Spleen (tissue), 11 donors: ENCODE data around the gene PYROXD2. TPM values are rescaled to one million over a fixed set of nuclear protein-coding genes. Genes with fewer than 3 reads are reported as not detected.
A peak's percentile ranks its signal among the peaks of the same experiment; 100 is the strongest.
"Not testable (repeated sequence)": the region's sequence is repeated elsewhere in the genome, so short reads cannot be mapped to it uniquely, and the experiment has no call there.

Experiments used
- DNase-seq: peaks from one replicate; pipeline ENCODE4 v3.0.0-alpha.2; 2020
- H3K27ac ChIP-seq, 8 donors: fragments of 200-600 bp; sonication (generic) in 7 of 8; 1 replicate in 4 of 8; 2 replicates in 4 of 8; pipeline versions ENCODE4 v1.5.0 to v1.8.0; 2016 to 2021; ENCODE audit warnings: inconsistent platforms in 4 of 8, mild to moderate bottlenecking in 4 of 8, moderate library complexity in 1 of 8
- H3K27me3 ChIP-seq, 7 donors: fragments of 200-600 bp; sonication (generic) in 6 of 7; replicated peaks in 1 of 7; 1 replicate in 4 of 7; 2 replicates in 3 of 7; pipeline versions ENCODE4 v1.5.0 to v1.8.0; 2016 to 2021; ENCODE audit warnings: inconsistent platforms in 3 of 7, mild to moderate bottlenecking in 1 of 7
- H3K36me3 ChIP-seq, 6 donors: fragments of 200-600 bp; sonication (generic) in 5 of 6; 1 replicate in 4 of 6; 2 replicates in 2 of 6; pipeline versions ENCODE4 v1.5.0 to v1.8.0; 2016 to 2021; ENCODE audit warnings: inconsistent platforms in 2 of 6
- H3K4me1 ChIP-seq, 6 donors: fragments of 200-600 bp; sonication (generic) in 5 of 6; 1 replicate in 3 of 6; 2 replicates in 3 of 6; pipeline versions ENCODE4 v1.5.0 to v1.8.0; 2016 to 2021; ENCODE audit warnings: inconsistent platforms in 3 of 6
- H3K4me3 ChIP-seq, 8 donors: fragments of 200-600 bp; sonication (generic) in 7 of 8; 1 replicate in 4 of 8; 2 replicates in 4 of 8; pipeline versions ENCODE4 v1.5.0 to v1.8.0; 2016 to 2021; ENCODE audit warnings: inconsistent platforms in 4 of 8, mild to moderate bottlenecking in 4 of 8, moderate library complexity in 2 of 8
- H3K9me3 ChIP-seq, 8 donors: fragments of 200-600 bp; sonication (generic) in 7 of 8; 1 replicate in 4 of 8; 2 replicates in 4 of 8; pipeline versions ENCODE4 v1.5.0 to v1.8.0; 2016 to 2021; ENCODE audit warnings: inconsistent platforms in 4 of 8
- POLR2A ChIP-seq, 3 donors: fragments of 450-650 bp; IDR thresholded peaks; one replicate each; pipeline ENCODE4 v1.5.1; 2017; ENCODE audit warnings: antibody characterized with exemption in 3 of 3, mild to moderate bottlenecking in 1 of 3
- POLR2AphosphoS5 ChIP-seq, 3 donors: sonication (generic); formaldehyde crosslinking; IDR thresholded peaks; one replicate each; pipeline ENCODE4 v1.5.1; 2017; ENCODE audit warnings: antibody characterized with exemption in 3 of 3
- WGBS, 5 donors: extraction: QIAGEN DNeasy Blood & Tissue Kit in 3 of 5; methylation state at CpG; one replicate each; pipeline versions ENCODE4 v1.1.5 to v1.1.7; 2013 to 2018; 5-methylcytosine and 5-hydroxymethylcytosine counted together
- intact Hi-C: fragments of 100-400 bp; cut with DNase I; formaldehyde crosslinking; loops from one replicate; pipeline ENCODE4 v1.15.0; 2023; ENCODE audit warnings: low total_unique reads
- polyA plus RNA-seq, 3 donors: library from polyadenylated mRNA; stranded (reverse); fragments of 200-250 nt; gene quantifications; one replicate each; pipeline ENCODE4 v1.2.1, GENCODE V29; 2013
- total RNA-seq, 7 donors: library from RNA; depleted of rRNA in 3 of 7; stranded (reverse); fragments of >200 nt in 3 of 7; fragmentation: NEBNext Ultra II Directional in 4 of 7; extraction: Animal tissue kit (Norgen Biotek cat#: 25700) in 4 of 7; gene quantifications; one replicate each; pipeline versions ENCODE4 v1.1.0 to v1.2.1, GENCODE V29; 2016 to 2021
- TF ChIP-seq, protein P1 (sequence below), 11 experiments: fragments of 200-600 bp in 7 of 11; fragments of 450-650 bp in 4 of 11; sonication (generic) in 4 of 11; IDR thresholded peaks in 8 of 11; conservative IDR thresholded peaks in 3 of 11; 1 replicate in 7 of 11; 2 replicates in 4 of 11; pipeline versions ENCODE4 v1.4.0 to v1.8.0; 2016 to 2021; ENCODE audit warnings: antibody characterized with exemption in 11 of 11, inconsistent platforms in 4 of 11, mild to moderate bottlenecking in 1 of 11
- donor health status: healthy with polysubstance abuse.
- donor health status: DM: no; HTN: no; CAD: no; lungs with moderate emphysema.
- donor health status: DM: no; HTN: no; CAD: no.
- donor health status: Bipolar disorder and iron deficiency.
- donor health status: healthy.
- donor health status: DM: no; HTN: no; CAD: no.
- donor health status: DM: yes; HTN: yes; CAD: no.

PYROXD2 gene
- total and polyA plus RNA-seq, 10 donors = 4.7 to 26.0 (median 11.6) TPM

DNA sequence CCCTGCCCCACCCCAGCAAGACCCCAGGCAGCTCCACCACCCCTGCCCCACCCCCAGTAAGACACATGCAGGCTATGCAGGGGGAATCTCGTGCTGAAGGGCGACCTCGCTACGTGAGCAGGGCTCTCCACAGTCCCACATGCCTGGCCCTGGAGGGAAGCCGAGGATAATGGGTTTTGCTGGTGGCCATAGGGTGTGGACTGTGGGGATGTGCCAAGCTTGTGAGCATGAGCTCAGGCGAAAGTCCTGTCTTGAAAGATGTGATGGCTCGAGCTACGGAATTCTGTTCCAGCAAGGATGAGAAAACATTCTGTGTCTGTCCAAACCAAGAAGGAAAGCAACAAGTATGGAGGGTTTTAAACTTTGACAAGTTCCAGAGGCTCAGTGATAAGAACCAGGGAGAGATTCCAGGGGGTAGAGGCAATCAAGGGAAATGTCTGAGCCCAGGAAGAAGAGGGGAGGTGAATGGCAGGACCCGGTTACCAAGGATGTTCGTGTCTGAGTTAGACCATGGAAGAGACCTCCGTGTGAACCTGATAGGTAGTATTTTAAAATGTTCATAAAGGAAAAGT is 63.1 kb downstream of the PYROXD2 start:
- Histone ChIP-seq H3K27ac (no peak overlapping the region), H3K9me3 (peaks cover 0 to 10% (median 9%) of the 10 kb centered on the region in 8 donors), H3K4me1 (peaks cover 6 to 25% (median 13%) of the 10 kb centered on the region in 6 donors), H3K27me3 (peaks cover 0 to 89% (median 41%) of the 10 kb centered on the region in 7 donors), H3K36me3 (no peaks in the 10 kb centered on the region), H3K4me3 (no peak overlapping the region)
- TF ChIP-seq POLR2A (IDR thresholded peaks at IDR 0.05) (no peak), POLR2AphosphoS5 (IDR thresholded peaks at IDR 0.05) (no peak)
- TF ChIP-seq, protein P1, sequence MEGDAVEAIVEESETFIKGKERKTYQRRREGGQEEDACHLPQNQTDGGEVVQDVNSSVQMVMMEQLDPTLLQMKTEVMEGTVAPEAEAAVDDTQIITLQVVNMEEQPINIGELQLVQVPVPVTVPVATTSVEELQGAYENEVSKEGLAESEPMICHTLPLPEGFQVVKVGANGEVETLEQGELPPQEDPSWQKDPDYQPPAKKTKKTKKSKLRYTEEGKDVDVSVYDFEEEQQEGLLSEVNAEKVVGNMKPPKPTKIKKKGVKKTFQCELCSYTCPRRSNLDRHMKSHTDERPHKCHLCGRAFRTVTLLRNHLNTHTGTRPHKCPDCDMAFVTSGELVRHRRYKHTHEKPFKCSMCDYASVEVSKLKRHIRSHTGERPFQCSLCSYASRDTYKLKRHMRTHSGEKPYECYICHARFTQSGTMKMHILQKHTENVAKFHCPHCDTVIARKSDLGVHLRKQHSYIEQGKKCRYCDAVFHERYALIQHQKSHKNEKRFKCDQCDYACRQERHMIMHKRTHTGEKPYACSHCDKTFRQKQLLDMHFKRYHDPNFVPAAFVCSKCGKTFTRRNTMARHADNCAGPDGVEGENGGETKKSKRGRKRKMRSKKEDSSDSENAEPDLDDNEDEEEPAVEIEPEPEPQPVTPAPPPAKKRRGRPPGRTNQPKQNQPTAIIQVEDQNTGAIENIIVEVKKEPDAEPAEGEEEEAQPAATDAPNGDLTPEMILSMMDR (IDR thresholded peaks at IDR 0.05 in 8 of 11, conservative IDR thresholded peaks at IDR 0.05 in 3 of 11) = no peak
- WGBS, 5 donors = 79 to 86% (median 82%) methylated on average over 9 to 11 of the region's 11 CpGs
- DNase-seq = no peak
- intact Hi-C loops = no loop called here

DNA sequence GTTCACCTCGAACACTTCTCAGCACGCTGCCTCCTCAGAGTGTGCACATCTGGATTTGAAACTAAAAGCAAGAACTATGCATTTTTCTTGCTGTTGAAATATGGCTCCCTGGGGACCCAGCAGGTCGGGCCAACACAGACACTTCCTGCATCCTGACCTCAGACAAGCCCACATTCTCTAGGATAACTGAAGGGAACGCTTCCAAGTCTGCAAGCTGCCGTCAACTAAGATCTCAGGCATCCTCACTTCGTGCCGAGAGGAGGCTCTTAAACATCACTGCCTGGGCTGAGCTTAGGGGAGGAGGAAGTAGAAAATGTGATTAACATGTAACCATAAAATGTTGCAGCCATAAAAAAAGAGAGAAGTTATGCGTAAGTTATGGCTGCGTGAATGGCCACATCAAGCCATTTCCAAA is 65.5 kb downstream of the PYROXD2 start:
- no peak for DNase-seq
- no peak for TF ChIP-seq POLR2A (IDR thresholded peaks at IDR 0.05)
- TF ChIP-seq, protein P1 (IDR thresholded peaks at IDR 0.05 in 8 of 11, conservative IDR thresholded peaks at IDR 0.05 in 3 of 11) = no peak
- peak in 1 of 3 donors; percentile 36 for TF ChIP-seq POLR2AphosphoS5 (IDR thresholded peaks at IDR 0.05)
- WGBS, 5 donors = 3 to 7% (median 6%) methylated on average over 9 of the region's 9 CpGs

DNA sequence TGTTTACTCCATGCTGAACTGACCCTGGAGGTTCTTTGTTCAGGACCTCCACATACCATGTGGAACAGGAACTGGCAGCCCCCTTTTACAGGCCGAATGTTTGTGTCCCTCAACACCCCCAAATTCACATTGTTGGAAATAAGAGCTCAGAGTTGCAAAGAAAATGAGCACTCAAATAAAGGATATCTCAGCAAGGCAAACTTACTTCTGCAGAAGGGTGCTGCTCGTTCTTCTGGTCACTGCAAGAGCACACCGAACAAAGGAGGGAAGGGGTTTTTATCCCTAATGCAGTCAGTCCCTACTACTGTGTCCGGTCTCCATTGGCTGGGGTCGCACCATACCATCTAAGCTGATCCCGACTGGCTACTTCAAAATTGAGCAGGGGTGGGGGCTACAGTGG is 68.1 kb downstream of the PYROXD2 start:
- no peaks in the 10 kb centered on the region for H3K36me3 ChIP-seq
- H3K9me3 ChIP-seq = peaks cover 0 to 22% (median 17%) of the 10 kb centered on the region in 8 donors
- no peak overlapping the region for H3K27ac ChIP-seq
- H3K4me3 ChIP-seq = no peak overlapping the region
- DNase-seq = no peak
- TF ChIP-seq, protein P1 (IDR thresholded peaks at IDR 0.05 in 8 of 11, conservative IDR thresholded peaks at IDR 0.05 in 3 of 11) = no peak
- no peak for TF ChIP-seq POLR2AphosphoS5 (IDR thresholded peaks at IDR 0.05)
- no peak for TF ChIP-seq POLR2A (IDR thresholded peaks at IDR 0.05)
- WGBS, 5 donors = 76 to 80% (median 76%) methylated on average over 6 of the region's 6 CpGs
- intact Hi-C loops = no loop called here
- H3K4me1 ChIP-seq = peaks cover 11 to 41% (median 27%) of the 10 kb centered on the region in 6 donors
- peaks cover 0 to 95% (median 30%) of the 10 kb centered on the region in 7 donors for H3K27me3 ChIP-seq

More for the DNA sequence above, 65.5 kb downstream of the PYROXD2 start:
- H3K27me3 ChIP-seq = peaks cover 0 to 96% (median 41%) of the 10 kb centered on the region in 7 donors
- intact Hi-C loops = no loop called here
- peak overlapping the region in 5 of 8 donors; percentile 11 to 40 (median 29) for H3K27ac ChIP-seq
- peak overlapping the region in 2 of 8 donors; percentile 12 to 52 for H3K4me3 ChIP-seq
- peaks cover 0 to 22% (median 17%) of the 10 kb centered on the region in 8 donors for H3K9me3 ChIP-seq
- H3K36me3 ChIP-seq = no peaks in the 10 kb centered on the region
- peaks cover 11 to 37% (median 21%) of the 10 kb centered on the region in 6 donors for H3K4me1 ChIP-seq

DNA sequence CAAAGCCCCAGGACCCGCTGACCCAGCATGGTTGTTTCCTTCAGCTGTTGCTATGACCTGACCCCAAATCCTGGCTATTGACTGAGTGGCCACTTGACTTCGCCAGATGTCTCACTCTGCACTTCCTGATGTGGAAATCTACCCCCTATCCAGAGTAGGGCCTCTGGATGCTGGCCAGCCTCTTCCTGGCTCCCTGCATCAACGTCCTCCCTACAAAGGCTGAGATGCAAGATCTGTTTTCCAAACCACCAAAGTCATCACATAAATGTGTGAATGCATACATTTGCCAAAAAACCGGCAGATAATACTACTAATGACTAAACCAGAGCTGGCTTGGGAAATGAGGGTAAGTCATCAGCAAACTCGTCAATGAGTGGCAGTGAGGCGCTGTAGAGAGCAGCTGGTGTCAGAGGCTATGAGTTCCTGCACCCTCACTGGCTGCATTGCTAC is 70.4 kb downstream of the PYROXD2 start:
- TF ChIP-seq, protein P1 (IDR thresholded peaks at IDR 0.05 in 8 of 11, conservative IDR thresholded peaks at IDR 0.05 in 3 of 11) = no peak
- TF ChIP-seq POLR2A (IDR thresholded peaks at IDR 0.05) (no peak), POLR2AphosphoS5 (IDR thresholded peaks at IDR 0.05) (peak; percentile 30 to 92 (median 81))
- Histone ChIP-seq H3K4me1 (peaks cover 12 to 56% (median 34%) of the 10 kb centered on the region in 6 donors), H3K4me3 (no peak overlapping the region), H3K27me3 (peaks cover 0 to 95% (median 19%) of the 10 kb centered on the region in 7 donors), H3K27ac (no peak overlapping the region), H3K9me3 (peaks cover 0 to 22% (median 17%) of the 10 kb centered on the region in 8 donors), H3K36me3 (no peaks in the 10 kb centered on the region)
- WGBS, 5 donors = 21 to 61% (median 33%) methylated on average over 5 to 6 of the region's 6 CpGs
- DNase-seq = no peak
- intact Hi-C loops = no loop called here

DNA sequence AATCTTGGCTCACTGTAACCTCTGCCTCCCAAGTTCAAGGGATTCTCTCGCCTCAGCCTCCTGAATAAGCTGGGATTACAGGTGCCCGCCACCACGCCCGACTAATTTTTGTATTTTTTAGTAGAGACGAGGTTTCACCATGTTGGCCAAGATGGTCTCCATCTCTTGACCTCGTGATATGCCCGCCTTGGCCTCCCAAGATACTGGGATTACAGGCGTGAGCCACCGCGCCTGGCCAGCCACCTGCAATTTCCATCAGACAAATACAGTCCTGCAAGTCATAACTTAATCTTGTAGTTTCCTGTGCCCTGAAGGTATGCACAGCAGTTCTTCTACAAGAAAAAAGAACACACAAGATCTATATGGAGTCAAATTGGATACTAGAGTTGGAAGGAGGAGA is 73.3 kb downstream of the PYROXD2 start:
- Histone ChIP-seq H3K4me1 (peaks cover 9 to 49% (median 25%) of the 10 kb centered on the region in 6 donors), H3K27me3 (peaks cover 0 to 84% (median 10%) of the 10 kb centered on the region in 7 donors), H3K9me3 (peaks cover 0 to 10% (median 6%) of the 10 kb centered on the region in 8 donors)
- DNase-seq, H3K27ac ChIP-seq, H3K36me3 ChIP-seq, H3K4me3 ChIP-seq, intact Hi-C loops: not testable (repeated sequence)
- WGBS, 5 donors = 90 to 98% (median 93%) methylated on average over 10 of the region's 10 CpGs
